Cerebellar cortex (tissue), 1 donor: ENCODE measurements around the gene SYT7.
A peak's percentile ranks its signal among the peaks of the same experiment; 100 is the strongest.

Experiments used
- DNase-seq: peaks from one replicate; pipeline ENCODE4 v3.0.0-alpha.2; 2015; ENCODE audit warnings: low spot score

Gene SYT7

GRCh38 chr11:61554172-61554988, 26.5 kb downstream of the SYT7 start:
- DNase-seq, result no peak

GRCh38 chr11:61553373-61554171, 27.3 kb downstream of the SYT7 start:
- no peak for DNase-seq

- no peak for DNase-seq
Measured at GRCh38 chr11:61552108-61552635, 28.7 kb downstream of the SYT7 start.

GRCh38 chr11:61551634-61552033, 29.2 kb downstream of the SYT7 start:
- DNase-seq, result peak; percentile 94

- no peak for DNase-seq
Measured at GRCh38 chr11:61550665-61551227, 30.1 kb downstream of the SYT7 start.

- DNase-seq, result peak; percentile 73
Measured at GRCh38 chr11:61549662-61550568, 31.0 kb downstream of the SYT7 start.

- no peak for DNase-seq
Measured at GRCh38 chr11:61549177-61549576, 31.7 kb downstream of the SYT7 start.

- no peak for DNase-seq
Measured at GRCh38 chr11:61547246-61547645, 33.6 kb downstream of the SYT7 start.

- no peak for DNase-seq
Measured at GRCh38 chr11:61546663-61547062, 34.2 kb downstream of the SYT7 start.

GRCh38 chr11:61545921-61546320, 35.0 kb downstream of the SYT7 start:
- DNase-seq, result no peak

- DNase-seq, result no peak
Measured at GRCh38 chr11:61545341-61545740, 35.5 kb downstream of the SYT7 start.

- DNase-seq, result no peak
Measured at GRCh38 chr11:61544466-61544865, 36.4 kb downstream of the SYT7 start.

GRCh38 chr11:61543606-61544306, 37.1 kb downstream of the SYT7 start:
- no peak for DNase-seq

- no peak for DNase-seq
Measured at GRCh38 chr11:61542705-61543104, 38.2 kb downstream of the SYT7 start.

- no peak for DNase-seq
Measured at GRCh38 chr11:61542024-61542461, 38.8 kb downstream of the SYT7 start.

GRCh38 chr11:61541598-61541997, 39.3 kb downstream of the SYT7 start:
- no peak for DNase-seq

- no peak for DNase-seq
Measured at GRCh38 chr11:61540528-61540927, 40.3 kb downstream of the SYT7 start.

- DNase-seq, result no peak
Measured at GRCh38 chr11:61539831-61540357, 41.0 kb downstream of the SYT7 start.

- DNase-seq, result no peak
Measured at GRCh38 chr11:61539006-61539405, 41.9 kb downstream of the SYT7 start.

GRCh38 chr11:61538636-61538961, 42.3 kb downstream of the SYT7 start:
- no peak for DNase-seq

- no peak for DNase-seq
Measured at GRCh38 chr11:61537326-61537725, 43.5 kb downstream of the SYT7 start.
